Measurements from ENCODE around the gene RNF25.

Gene RNF25

DNA sequence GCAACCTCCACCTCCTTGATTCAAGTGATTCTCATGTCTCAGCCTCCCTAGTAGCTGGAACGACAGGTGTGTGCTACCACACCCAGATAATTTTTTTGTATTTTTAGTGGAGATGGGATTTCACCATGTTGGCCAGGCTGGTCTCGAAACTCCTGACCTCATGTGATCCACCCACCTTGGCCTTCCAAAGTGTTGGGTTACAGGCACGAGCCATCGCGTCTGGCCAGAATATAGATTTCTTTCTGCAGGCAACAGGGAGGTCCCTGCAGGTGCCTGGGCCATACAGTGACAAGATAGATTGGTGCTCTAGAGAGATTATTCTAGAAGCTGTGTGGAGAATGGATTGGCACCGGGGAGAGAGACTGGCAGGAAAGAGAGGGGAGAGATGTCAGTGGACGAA lies 50.8 kb downstream of the RNF25 start:
- DNase-seq, result no peak

DNA sequence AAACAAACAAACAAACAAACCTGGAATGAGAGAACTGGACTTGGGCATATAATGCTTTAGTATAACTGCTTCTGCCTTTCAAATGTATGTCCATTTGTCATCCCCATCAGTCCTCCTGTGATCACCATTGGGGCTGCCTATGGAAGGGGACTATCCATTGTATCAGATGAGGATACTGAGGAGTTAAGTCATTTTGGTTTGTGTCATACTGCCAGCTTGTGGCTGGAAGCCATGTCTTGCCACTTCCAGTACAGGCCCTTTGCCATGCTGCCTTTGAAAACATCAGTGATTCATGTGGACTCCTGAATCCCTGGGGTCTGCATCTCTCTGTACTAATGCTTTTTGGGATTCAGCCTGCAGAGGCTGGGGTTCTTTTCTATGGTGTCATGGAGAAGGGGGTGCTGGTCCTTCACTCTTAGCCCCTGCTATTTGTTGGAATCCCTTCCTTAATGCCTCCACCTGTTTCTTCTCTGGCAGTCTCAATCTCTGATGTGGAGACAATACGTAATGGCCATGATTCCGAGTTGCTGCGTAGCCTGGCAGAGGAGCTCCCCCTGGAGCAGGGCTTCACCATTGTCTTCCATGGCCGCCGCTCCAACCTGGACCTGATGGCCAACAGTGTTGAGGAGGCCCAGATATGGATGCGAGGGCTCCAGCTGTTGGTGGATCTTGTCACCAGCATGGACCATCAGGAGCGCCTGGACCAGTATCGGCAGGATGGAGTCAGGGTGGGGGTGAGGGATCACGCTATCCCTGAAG lies 53.5 kb downstream of the RNF25 start:
- no peak for DNase-seq

DNA sequence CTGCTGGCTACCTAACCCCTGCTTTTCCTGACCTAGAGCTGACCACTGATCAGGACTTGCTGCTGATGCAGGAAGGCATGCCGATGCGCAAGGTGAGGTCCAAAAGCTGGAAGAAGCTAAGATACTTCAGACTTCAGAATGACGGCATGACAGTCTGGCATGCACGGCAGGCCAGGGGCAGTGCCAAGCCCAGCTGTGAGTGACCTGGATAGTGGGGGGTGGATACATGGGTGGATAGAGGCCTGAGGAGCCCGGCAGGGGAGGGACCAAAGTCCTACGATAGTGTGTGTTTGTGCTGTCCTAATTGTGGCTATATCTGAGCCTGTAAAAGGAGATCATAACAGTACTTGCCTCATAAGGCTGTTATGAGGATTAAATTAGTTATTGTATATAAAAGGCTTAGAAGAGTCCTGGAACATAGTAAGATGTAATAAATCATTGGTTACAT lies 55.9 kb downstream of the RNF25 start:
- DNase-seq, result no peak

Data from 8988T (cell line).